Measurements from ENCODE around the gene MAD1L1. TPM values are rescaled to one million over a fixed set of nuclear protein-coding genes. Genes with fewer than 3 reads are reported as not detected.

Gene MAD1L1
- total RNA-seq, 1 donor from 2014 or later = 55.0 TPM

GRCh38 chr7:1914321-1914720, 318.4 kb downstream of the MAD1L1 start:
- Mint-ChIP-seq H3K27me3 (ENCODE audit: low read depth) (no peaks in the 10 kb centered on the region), H3K27ac (no peak overlapping the region), H3K36me3 (ENCODE audit: low read depth) (peaks cover under 1% of the 10 kb centered on the region), H3K4me1 (ENCODE audit: low read depth) (peaks cover 5% of the 10 kb centered on the region), H3K4me3 (ENCODE audit: low read depth) (no peak overlapping the region), H3K9me3 (no peaks in the 10 kb centered on the region)
- no peak for DNase-seq (ENCODE audit: low spot score)
- intact Hi-C loops (cut with micrococcal nuclease) = no loop called here

- no peaks in the 10 kb centered on the region for H3K36me3 Mint-ChIP-seq (ENCODE audit: low read depth)
- intact Hi-C loops (cut with micrococcal nuclease) = no loop called here
Observed at GRCh38 chr7:1913466-1914282, 319.1 kb downstream of the MAD1L1 start.

GRCh38 chr7:1912593-1913465, 319.9 kb downstream of the MAD1L1 start:
- Mint-ChIP-seq H3K27ac (no peak overlapping the region), H3K27me3 (ENCODE audit: low read depth) (no peaks in the 10 kb centered on the region), H3K9me3 (no peaks in the 10 kb centered on the region), H3K36me3 (ENCODE audit: low read depth) (no peaks in the 10 kb centered on the region), H3K4me3 (ENCODE audit: low read depth) (no peak overlapping the region), H3K4me1 (ENCODE audit: low read depth) (peaks cover 3% of the 10 kb centered on the region)
- intact Hi-C loops (cut with micrococcal nuclease) = no loop called here
- no peak for DNase-seq (ENCODE audit: low spot score)

More at GRCh38 chr7:1913466-1914282, 319.1 kb downstream of the MAD1L1 start:
- no peak for DNase-seq (ENCODE audit: low spot score)
- no peak overlapping the region for H3K4me3 Mint-ChIP-seq (ENCODE audit: low read depth)
- H3K27ac Mint-ChIP-seq = no peak overlapping the region
- H3K9me3 Mint-ChIP-seq = no peaks in the 10 kb centered on the region
- H3K4me1 Mint-ChIP-seq (ENCODE audit: low read depth) = peaks cover 3% of the 10 kb centered on the region
- no peaks in the 10 kb centered on the region for H3K27me3 Mint-ChIP-seq (ENCODE audit: low read depth)

GRCh38 chr7:1911571-1911970, 321.2 kb downstream of the MAD1L1 start:
- H3K27me3 Mint-ChIP-seq (ENCODE audit: low read depth) = no peaks in the 10 kb centered on the region
- H3K4me1 Mint-ChIP-seq (ENCODE audit: low read depth) = no peaks in the 10 kb centered on the region
- H3K9me3 Mint-ChIP-seq = no peaks in the 10 kb centered on the region
- no peak for DNase-seq (ENCODE audit: low spot score)
- H3K36me3 Mint-ChIP-seq (ENCODE audit: low read depth) = no peaks in the 10 kb centered on the region
- no peak overlapping the region for H3K4me3 Mint-ChIP-seq (ENCODE audit: low read depth)
- intact Hi-C loops (cut with micrococcal nuclease) = no loop called here
- H3K27ac Mint-ChIP-seq = no peak overlapping the region

- Mint-ChIP-seq H3K36me3 (ENCODE audit: low read depth) (no peaks in the 10 kb centered on the region), H3K27ac (no peak overlapping the region), H3K9me3 (no peaks in the 10 kb centered on the region), H3K4me1 (ENCODE audit: low read depth) (no peaks in the 10 kb centered on the region), H3K27me3 (ENCODE audit: low read depth) (no peaks in the 10 kb centered on the region), H3K4me3 (ENCODE audit: low read depth) (no peak overlapping the region)
- no peak for DNase-seq (ENCODE audit: low spot score)
- intact Hi-C loops (cut with micrococcal nuclease) = no loop called here
Observed at GRCh38 chr7:1910827-1911226, 321.9 kb downstream of the MAD1L1 start.

- intact Hi-C loops (cut with micrococcal nuclease) = no loop called here
Observed at GRCh38 chr7:1910081-1910685, 322.6 kb downstream of the MAD1L1 start.

GRCh38 chr7:1909476-1909875, 323.3 kb downstream of the MAD1L1 start:
- H3K27me3 Mint-ChIP-seq (ENCODE audit: low read depth) = no peaks in the 10 kb centered on the region
- intact Hi-C loops (cut with micrococcal nuclease) = no loop called here
- DNase-seq (ENCODE audit: low spot score) = no peak
- no peaks in the 10 kb centered on the region for H3K9me3 Mint-ChIP-seq
- H3K27ac Mint-ChIP-seq = no peak overlapping the region
- no peaks in the 10 kb centered on the region for H3K4me1 Mint-ChIP-seq (ENCODE audit: low read depth)
- H3K4me3 Mint-ChIP-seq (ENCODE audit: low read depth) = no peak overlapping the region
- H3K36me3 Mint-ChIP-seq (ENCODE audit: low read depth) = no peaks in the 10 kb centered on the region

More at GRCh38 chr7:1910081-1910685, 322.6 kb downstream of the MAD1L1 start:
- DNase-seq (ENCODE audit: low spot score) = no peak
- Mint-ChIP-seq H3K27ac (no peak overlapping the region), H3K27me3 (ENCODE audit: low read depth) (no peaks in the 10 kb centered on the region), H3K36me3 (ENCODE audit: low read depth) (no peaks in the 10 kb centered on the region), H3K9me3 (no peaks in the 10 kb centered on the region), H3K4me3 (ENCODE audit: low read depth) (no peak overlapping the region), H3K4me1 (ENCODE audit: low read depth) (no peaks in the 10 kb centered on the region)

- no peaks in the 10 kb centered on the region for H3K36me3 Mint-ChIP-seq (ENCODE audit: low read depth)
- no peaks in the 10 kb centered on the region for H3K27me3 Mint-ChIP-seq (ENCODE audit: low read depth)
- intact Hi-C loops (cut with micrococcal nuclease) = no loop called here
Observed at GRCh38 chr7:1908823-1909420, 323.8 kb downstream of the MAD1L1 start.

GRCh38 chr7:1907751-1908365, 324.9 kb downstream of the MAD1L1 start:
- H3K27me3 Mint-ChIP-seq (ENCODE audit: low read depth) = no peaks in the 10 kb centered on the region
- intact Hi-C loops (cut with micrococcal nuclease) = no loop called here
- no peaks in the 10 kb centered on the region for H3K4me1 Mint-ChIP-seq (ENCODE audit: low read depth)
- no peak overlapping the region for H3K4me3 Mint-ChIP-seq (ENCODE audit: low read depth)
- H3K27ac Mint-ChIP-seq = no peak overlapping the region
- DNase-seq (ENCODE audit: low spot score) = no peak
- no peaks in the 10 kb centered on the region for H3K36me3 Mint-ChIP-seq (ENCODE audit: low read depth)
- H3K9me3 Mint-ChIP-seq = no peaks in the 10 kb centered on the region

More at GRCh38 chr7:1908823-1909420, 323.8 kb downstream of the MAD1L1 start:
- Mint-ChIP-seq H3K9me3 (no peaks in the 10 kb centered on the region), H3K4me1 (ENCODE audit: low read depth) (no peaks in the 10 kb centered on the region), H3K4me3 (ENCODE audit: low read depth) (no peak overlapping the region), H3K27ac (no peak overlapping the region)
- DNase-seq (ENCODE audit: low spot score) = no peak

- Mint-ChIP-seq H3K27ac (no peak overlapping the region), H3K27me3 (ENCODE audit: low read depth) (no peaks in the 10 kb centered on the region), H3K4me3 (ENCODE audit: low read depth) (no peak overlapping the region), H3K9me3 (no peaks in the 10 kb centered on the region), H3K4me1 (ENCODE audit: low read depth) (no peaks in the 10 kb centered on the region), H3K36me3 (ENCODE audit: low read depth) (no peaks in the 10 kb centered on the region)
- intact Hi-C loops (cut with micrococcal nuclease) = no loop called here
- DNase-seq (ENCODE audit: low spot score) = no peak
Observed at GRCh38 chr7:1906988-1907745, 325.6 kb downstream of the MAD1L1 start.

GRCh38 chr7:1906087-1906830, 326.5 kb downstream of the MAD1L1 start:
- no peak for DNase-seq (ENCODE audit: low spot score)
- no peaks in the 10 kb centered on the region for H3K27me3 Mint-ChIP-seq (ENCODE audit: low read depth)
- no peaks in the 10 kb centered on the region for H3K9me3 Mint-ChIP-seq
- no peaks in the 10 kb centered on the region for H3K4me1 Mint-ChIP-seq (ENCODE audit: low read depth)
- H3K4me3 Mint-ChIP-seq (ENCODE audit: low read depth) = no peak overlapping the region
- no peak overlapping the region for H3K27ac Mint-ChIP-seq
- intact Hi-C loops (cut with micrococcal nuclease) = no loop called here
- H3K36me3 Mint-ChIP-seq (ENCODE audit: low read depth) = no peaks in the 10 kb centered on the region

All from activated T-helper 2 cell treated with anti-CD3 and anti-CD28 coated beads, Interferon-gamma antibody, Interleukin-2, Interleukin-4, amounts not matched to agents 10 μg/mL and 5 μg/mL and 100 μg/mL, durations not matched to agents 14 hours and 24 hours and 36 hours (primary cell).